Neural cell (in vitro differentiated cells): ENCODE results near the gene RIPOR2. TPM values are rescaled to one million over a fixed set of nuclear protein-coding genes. Genes with fewer than 3 reads are reported as not detected.

ENCODE experiments used
- H2AFZ ChIP-seq: fragments of 200-600, 300-800 bp; sonication (generic), shearing (Covaris generic); 2 replicates; pipeline ENCODE4 v1.6.0; 2014; ENCODE audit warnings: low read depth, mild to moderate bottlenecking, antibody characterized with exemption, low read length, moderate library complexity
- H3F3A ChIP-seq: fragments of 200-600 bp; shearing (Covaris generic); 2 replicates; pipeline ENCODE4 v1.6.1; 2016; ENCODE audit warnings: mild to moderate bottlenecking, moderate library complexity, mixed read lengths, antibody characterized with exemption, low read length; ENCODE audit not compliant: insufficient read depth, poor library complexity, severe bottlenecking
- H3K27ac ChIP-seq: fragments of 200-600, 300-800 bp; sonication (generic), shearing (Covaris generic); 2 replicates; pipeline ENCODE4 v1.5.1; 2014; ENCODE audit warnings: mild to moderate bottlenecking, low read length, moderate library complexity
- H3K27me3 ChIP-seq: fragments of 300-800, 200-600 bp; sonication (generic), shearing (Covaris generic); 2 replicates; pipeline ENCODE4 v1.6.0; 2014; ENCODE audit warnings: mild to moderate bottlenecking, low read depth, low read length, moderate library complexity; ENCODE audit not compliant: insufficient read depth
- H3K36me3 ChIP-seq: fragments of 300-800, 200-600 bp; sonication (generic), shearing (Covaris generic); 2 replicates; pipeline ENCODE4 v1.5.1; 2014; ENCODE audit warnings: mild to moderate bottlenecking, antibody characterized with exemption, low read length, moderate library complexity; ENCODE audit not compliant: insufficient read depth
- H3K4me2 ChIP-seq: fragments of 300-800, 200-600 bp; sonication (generic), shearing (Covaris generic); 2 replicates; pipeline ENCODE4 v1.6.0; 2014; ENCODE audit warnings: mild to moderate bottlenecking, low read length
- H3K4me3 ChIP-seq: fragments of 300-800, 200-600 bp; sonication (generic), shearing (Covaris generic); 2 replicates; pipeline ENCODE4 v1.5.1; 2014; ENCODE audit warnings: mild to moderate bottlenecking, low read length, moderate library complexity
- H3K79me2 ChIP-seq: fragments of 200-600 bp; shearing (Covaris generic); replicated peaks from 2 replicates; pipeline ENCODE4 v1.6.0; 2014; ENCODE audit warnings: mild to moderate bottlenecking, low read length, moderate library complexity; ENCODE audit not compliant: insufficient read depth
- H3K9ac ChIP-seq: fragments of 300-800, 200-600 bp; sonication (generic), shearing (Covaris generic); 2 replicates; pipeline ENCODE4 v1.6.1; 2016; ENCODE audit warnings: mild to moderate bottlenecking, low read length, mixed read lengths
- H3K9me2 ChIP-seq: fragments of 200-600 bp; shearing (Covaris generic); 2 replicates; pipeline ENCODE4 v1.6.1; 2016; ENCODE audit warnings: mild to moderate bottlenecking, low read length, mixed read lengths; ENCODE audit not compliant: insufficient read depth
- H3K9me3 ChIP-seq: fragments of 200-600, 300-800 bp; sonication (generic), shearing (Covaris generic); 2 replicates; pipeline ENCODE4 v1.6.1; 2016; ENCODE audit warnings: mild to moderate bottlenecking, mixed run types, low read length, moderate library complexity, mixed read lengths
- H4K20me1 ChIP-seq: fragments of 200-600 bp; shearing (Covaris generic); 2 replicates; pipeline ENCODE4 v1.6.1; 2016; ENCODE audit warnings: mild to moderate bottlenecking, mixed run types; ENCODE audit not compliant: insufficient read depth
- EP300 ChIP-seq: fragments of 450-650 bp; conservative IDR thresholded peaks from 2 replicates; pipeline ENCODE4 v1.6.1; 2014; ENCODE audit warnings: antibody characterized with exemption, mild to moderate bottlenecking, moderate library complexity; ENCODE audit not compliant: poor library complexity, severe bottlenecking
- EZH2 ChIP-seq: fragments of 200-600, 300-800 bp; shearing (Covaris generic), sonication (generic); IDR thresholded peaks from 2 replicates; pipeline ENCODE4 v1.6.1; 2014; ENCODE audit warnings: antibody characterized with exemption, low read length, borderline replicate concordance, mild to moderate bottlenecking; ENCODE audit not compliant: insufficient read depth, poor library complexity, severe bottlenecking
- MXI1 ChIP-seq: fragments of 450-650 bp; conservative IDR thresholded peaks from 2 replicates; pipeline ENCODE4 v1.6.1; 2014; ENCODE audit warnings: antibody characterized with exemption, mild to moderate bottlenecking; ENCODE audit not compliant: poor library complexity, severe bottlenecking
- POLR2AphosphoS5 ChIP-seq: IDR thresholded peaks from 2 replicates; pipeline ENCODE4 v1.6.1; 2012
- RAD21 ChIP-seq: fragments of 450-650 bp; conservative IDR thresholded peaks from 2 replicates; pipeline ENCODE4 v1.6.1; 2014; ENCODE audit warnings: antibody characterized with exemption, mild to moderate bottlenecking, moderate library complexity
- SMC3 ChIP-seq: fragments of 450-650 bp; conservative IDR thresholded peaks from 2 replicates; pipeline ENCODE4 v1.6.1; 2014; ENCODE audit warnings: antibody characterized with exemption, mild to moderate bottlenecking, moderate library complexity; ENCODE audit not compliant: poor library complexity
- TAF1 ChIP-seq: IDR thresholded peaks from 2 replicates; pipeline ENCODE4 v1.6.1; 2012; ENCODE audit warnings: low read depth
- polyA plus RNA-seq: library from polyadenylated mRNA; depleted of rRNA; stranded (reverse); fragments of >200 nt; gene quantifications from 2 replicates; pipeline ENCODE4 v1.2.3, GENCODE V29; 2014
- TF ChIP-seq, protein P1 (sequence below): IDR thresholded peaks from 2 replicates; pipeline ENCODE4 v1.6.1; 2012; ENCODE audit warnings: borderline replicate concordance
- TF ChIP-seq, protein P2 (sequence below): fragments of 450-650 bp; IDR thresholded peaks from 2 replicates; pipeline ENCODE4 v1.5.1; 2014; ENCODE audit warnings: antibody characterized with exemption, mild to moderate bottlenecking, moderate library complexity; ENCODE audit not compliant: poor library complexity, severe bottlenecking

RIPOR2 gene
- polyA plus RNA-seq, 1 donor from 2014 or later = 83.8 TPM

DNA sequence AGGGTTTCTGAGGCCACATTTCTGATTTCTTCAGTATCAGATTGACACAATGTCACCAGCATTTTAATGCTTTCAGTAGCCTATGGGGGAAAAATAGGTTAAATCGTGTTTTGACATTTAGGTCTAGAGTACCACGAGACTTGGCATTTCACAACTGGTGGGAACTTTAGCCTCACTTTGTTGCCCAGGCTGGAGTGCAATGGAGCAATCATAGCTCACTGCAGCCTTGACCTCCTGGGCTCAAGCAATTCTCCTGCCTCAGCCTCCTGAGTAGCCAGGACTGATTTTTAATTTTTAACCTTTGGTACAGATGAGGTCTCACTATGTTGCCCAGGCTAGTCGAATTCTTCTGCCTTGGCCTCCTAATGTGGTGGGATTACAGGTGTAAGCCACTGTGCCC, 126.0 kb downstream of the RIPOR2 start:
- TF ChIP-seq SMC3 (no peak), POLR2AphosphoS5 (no peak), EP300 (no peak), MXI1 (no peak), TAF1 (no peak), RAD21 (no peak), EZH2 (no peak)
- TF ChIP-seq, protein P1, sequence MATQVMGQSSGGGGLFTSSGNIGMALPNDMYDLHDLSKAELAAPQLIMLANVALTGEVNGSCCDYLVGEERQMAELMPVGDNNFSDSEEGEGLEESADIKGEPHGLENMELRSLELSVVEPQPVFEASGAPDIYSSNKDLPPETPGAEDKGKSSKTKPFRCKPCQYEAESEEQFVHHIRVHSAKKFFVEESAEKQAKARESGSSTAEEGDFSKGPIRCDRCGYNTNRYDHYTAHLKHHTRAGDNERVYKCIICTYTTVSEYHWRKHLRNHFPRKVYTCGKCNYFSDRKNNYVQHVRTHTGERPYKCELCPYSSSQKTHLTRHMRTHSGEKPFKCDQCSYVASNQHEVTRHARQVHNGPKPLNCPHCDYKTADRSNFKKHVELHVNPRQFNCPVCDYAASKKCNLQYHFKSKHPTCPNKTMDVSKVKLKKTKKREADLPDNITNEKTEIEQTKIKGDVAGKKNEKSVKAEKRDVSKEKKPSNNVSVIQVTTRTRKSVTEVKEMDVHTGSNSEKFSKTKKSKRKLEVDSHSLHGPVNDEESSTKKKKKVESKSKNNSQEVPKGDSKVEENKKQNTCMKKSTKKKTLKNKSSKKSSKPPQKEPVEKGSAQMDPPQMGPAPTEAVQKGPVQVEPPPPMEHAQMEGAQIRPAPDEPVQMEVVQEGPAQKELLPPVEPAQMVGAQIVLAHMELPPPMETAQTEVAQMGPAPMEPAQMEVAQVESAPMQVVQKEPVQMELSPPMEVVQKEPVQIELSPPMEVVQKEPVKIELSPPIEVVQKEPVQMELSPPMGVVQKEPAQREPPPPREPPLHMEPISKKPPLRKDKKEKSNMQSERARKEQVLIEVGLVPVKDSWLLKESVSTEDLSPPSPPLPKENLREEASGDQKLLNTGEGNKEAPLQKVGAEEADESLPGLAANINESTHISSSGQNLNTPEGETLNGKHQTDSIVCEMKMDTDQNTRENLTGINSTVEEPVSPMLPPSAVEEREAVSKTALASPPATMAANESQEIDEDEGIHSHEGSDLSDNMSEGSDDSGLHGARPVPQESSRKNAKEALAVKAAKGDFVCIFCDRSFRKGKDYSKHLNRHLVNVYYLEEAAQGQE = no peak
- TF ChIP-seq, protein P2, sequence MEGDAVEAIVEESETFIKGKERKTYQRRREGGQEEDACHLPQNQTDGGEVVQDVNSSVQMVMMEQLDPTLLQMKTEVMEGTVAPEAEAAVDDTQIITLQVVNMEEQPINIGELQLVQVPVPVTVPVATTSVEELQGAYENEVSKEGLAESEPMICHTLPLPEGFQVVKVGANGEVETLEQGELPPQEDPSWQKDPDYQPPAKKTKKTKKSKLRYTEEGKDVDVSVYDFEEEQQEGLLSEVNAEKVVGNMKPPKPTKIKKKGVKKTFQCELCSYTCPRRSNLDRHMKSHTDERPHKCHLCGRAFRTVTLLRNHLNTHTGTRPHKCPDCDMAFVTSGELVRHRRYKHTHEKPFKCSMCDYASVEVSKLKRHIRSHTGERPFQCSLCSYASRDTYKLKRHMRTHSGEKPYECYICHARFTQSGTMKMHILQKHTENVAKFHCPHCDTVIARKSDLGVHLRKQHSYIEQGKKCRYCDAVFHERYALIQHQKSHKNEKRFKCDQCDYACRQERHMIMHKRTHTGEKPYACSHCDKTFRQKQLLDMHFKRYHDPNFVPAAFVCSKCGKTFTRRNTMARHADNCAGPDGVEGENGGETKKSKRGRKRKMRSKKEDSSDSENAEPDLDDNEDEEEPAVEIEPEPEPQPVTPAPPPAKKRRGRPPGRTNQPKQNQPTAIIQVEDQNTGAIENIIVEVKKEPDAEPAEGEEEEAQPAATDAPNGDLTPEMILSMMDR = no peak

DNA sequence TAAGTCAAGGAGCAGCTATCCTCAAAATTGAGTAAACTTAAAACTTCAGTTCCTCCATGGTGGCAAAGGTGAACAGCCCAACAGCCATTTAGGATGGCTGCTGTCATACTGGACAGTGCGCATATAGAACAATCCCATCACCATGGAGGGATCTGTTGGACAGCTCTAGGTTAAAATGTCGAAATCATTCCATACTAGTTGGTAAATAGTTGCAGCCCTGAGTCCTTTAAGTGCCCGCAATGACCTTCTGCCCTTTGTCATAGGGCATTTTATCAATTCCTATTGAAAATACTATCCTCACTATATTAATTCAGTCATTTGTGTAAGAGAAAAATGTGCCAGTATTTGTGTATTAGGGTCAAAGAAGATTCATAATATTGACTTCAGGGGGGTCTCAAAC, 128.2 kb downstream of the RIPOR2 start:
- Histone ChIP-seq H3K27ac (no peak overlapping the region), H3K27me3 (no peaks in the 10 kb centered on the region), H3K79me2 (no peaks in the 10 kb centered on the region), H3K9ac (no peak overlapping the region), H3K9me3 (no peaks in the 10 kb centered on the region), H3K36me3 (no peaks in the 10 kb centered on the region), H3K4me2 (no peak overlapping the region), H2AFZ (no peak overlapping the region), H3K9me2 (no peaks in the 10 kb centered on the region), H3F3A (no peaks in the 10 kb centered on the region), H3K4me3 (no peak overlapping the region), H4K20me1 (no peaks in the 10 kb centered on the region)
- TF ChIP-seq EP300 (no peak), MXI1 (no peak), TAF1 (no peak), EZH2 (no peak), SMC3 (no peak), POLR2AphosphoS5 (no peak), RAD21 (no peak)
- TF ChIP-seq, protein P2 = no peak
- TF ChIP-seq, protein P1 = no peak

More for the DNA sequence above, 126.0 kb downstream of the RIPOR2 start:
- Histone ChIP-seq H3K79me2 (no peaks in the 10 kb centered on the region), H3K36me3 (no peaks in the 10 kb centered on the region), H3K27ac (no peak overlapping the region), H3K9me2 (no peaks in the 10 kb centered on the region), H3K9ac (no peak overlapping the region), H3K9me3 (no peaks in the 10 kb centered on the region), H3K4me2 (no peak overlapping the region), H3F3A (no peaks in the 10 kb centered on the region), H4K20me1 (no peaks in the 10 kb centered on the region), H3K4me3 (no peak overlapping the region), H2AFZ (no peak overlapping the region), H3K27me3 (no peaks in the 10 kb centered on the region)
